Measurements from ENCODE around the gene FRMD4A.

FRMD4A gene

DNA sequence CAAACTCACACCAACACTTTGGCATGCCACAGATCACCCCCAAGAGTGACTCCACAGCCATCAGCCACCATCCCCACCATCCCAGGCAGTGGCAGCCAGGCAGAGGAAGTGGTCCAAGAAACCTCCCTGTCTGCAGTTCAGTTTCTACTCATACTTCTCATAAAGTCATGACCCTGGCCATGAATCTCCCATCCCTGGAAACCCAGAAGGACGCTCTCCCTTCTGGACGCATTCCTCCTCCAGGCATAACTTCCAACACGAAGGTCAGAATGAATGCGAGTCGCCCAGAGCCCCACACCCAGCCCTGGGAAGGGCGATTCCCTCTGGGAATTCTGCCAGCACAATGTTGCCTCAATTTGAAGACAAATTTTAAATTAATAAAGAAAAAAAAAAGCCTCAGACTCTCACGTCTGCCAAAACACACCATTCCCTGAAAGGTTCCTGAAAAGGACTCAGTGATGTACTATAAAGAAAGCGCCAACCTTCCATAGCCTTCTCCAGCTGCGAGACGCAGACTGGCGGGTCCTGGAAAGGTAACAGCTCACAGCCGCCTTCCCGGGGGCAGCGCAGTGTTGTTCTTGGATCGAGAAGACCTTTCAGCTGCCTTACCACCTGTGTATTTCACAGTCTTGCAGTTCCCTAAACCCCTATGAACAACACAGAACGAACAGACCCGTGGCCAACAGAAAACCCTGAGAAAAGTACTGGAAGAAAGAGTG lies 307.6 kb downstream of the FRMD4A start:
- ATAC-seq: no peak
- H3K27ac Mint-ChIP-seq: no peak overlapping the region
- H3K4me3 Mint-ChIP-seq: no peak overlapping the region
- peaks cover 27% of the 10 kb centered on the region for H3K4me1 Mint-ChIP-seq
- peaks cover 41% of the 10 kb centered on the region for H3K27me3 Mint-ChIP-seq
- peaks cover 8% of the 10 kb centered on the region for H3K9me3 Mint-ChIP-seq
- H3K36me3 Mint-ChIP-seq: peaks cover 9% of the 10 kb centered on the region

DNA sequence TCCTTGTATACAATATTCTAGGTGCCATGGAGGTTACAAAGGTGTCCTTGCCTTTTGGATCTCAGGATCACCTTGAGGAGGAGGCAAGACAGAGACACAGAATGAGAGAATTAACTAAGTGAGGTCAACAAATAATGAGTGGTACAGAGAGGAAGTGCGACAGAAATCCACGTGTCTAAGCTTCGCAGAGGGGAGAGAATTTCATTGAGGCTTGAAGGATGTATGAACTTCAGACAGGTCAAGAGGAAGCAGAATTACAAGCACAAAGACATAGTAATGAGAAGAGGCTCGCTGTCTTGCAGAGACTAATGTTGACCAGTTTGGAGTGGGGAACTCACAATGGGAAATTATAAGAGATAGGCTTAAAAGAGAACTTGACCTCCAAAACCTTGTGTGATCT lies 308.7 kb downstream of the FRMD4A start:
- peaks cover 8% of the 10 kb centered on the region for H3K9me3 Mint-ChIP-seq
- H3K36me3 Mint-ChIP-seq: peaks cover 9% of the 10 kb centered on the region
- no peak overlapping the region for H3K27ac Mint-ChIP-seq
- ATAC-seq: no peak
- peaks cover 41% of the 10 kb centered on the region for H3K27me3 Mint-ChIP-seq
- peaks cover 27% of the 10 kb centered on the region for H3K4me1 Mint-ChIP-seq
- no peak overlapping the region for H3K4me3 Mint-ChIP-seq

DNA sequence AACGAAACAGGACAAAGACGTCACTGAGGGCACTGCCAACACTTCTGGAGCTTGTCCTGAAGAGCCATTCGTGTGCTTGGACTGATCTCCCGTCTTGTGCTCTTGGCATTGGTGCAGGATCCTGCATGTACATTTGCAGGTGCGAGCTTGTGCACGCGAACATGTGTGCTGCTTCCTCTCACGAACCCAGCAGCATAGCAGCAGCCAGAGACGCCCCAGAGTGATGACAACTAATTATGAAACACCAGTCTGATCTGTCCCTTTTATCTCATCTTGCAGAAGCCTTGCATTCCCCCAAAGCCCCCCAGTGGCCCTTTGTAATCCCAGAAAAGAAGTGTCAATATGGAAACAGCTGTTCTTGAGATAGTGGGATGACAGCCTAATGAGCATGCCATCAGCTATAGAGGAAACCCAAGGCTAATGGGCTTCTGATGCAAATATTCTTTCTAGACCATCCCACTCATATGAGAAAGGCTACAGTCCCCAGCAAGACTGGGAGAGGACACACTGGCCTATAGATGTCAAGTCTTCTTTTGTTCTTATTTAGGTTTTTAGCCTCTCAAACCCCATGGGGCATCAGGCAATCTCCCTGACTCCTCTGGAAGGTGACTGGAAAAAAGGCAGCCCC lies 310.6 kb downstream of the FRMD4A start:
- Mint-ChIP-seq H3K9me3 (peaks cover 8% of the 10 kb centered on the region), H3K4me1 (peaks cover 37% of the 10 kb centered on the region), H3K27me3 (peaks cover 41% of the 10 kb centered on the region), H3K36me3 (peaks cover 9% of the 10 kb centered on the region), H3K4me3 (no peak overlapping the region), H3K27ac (no peak overlapping the region)
- no peak for ATAC-seq

DNA sequence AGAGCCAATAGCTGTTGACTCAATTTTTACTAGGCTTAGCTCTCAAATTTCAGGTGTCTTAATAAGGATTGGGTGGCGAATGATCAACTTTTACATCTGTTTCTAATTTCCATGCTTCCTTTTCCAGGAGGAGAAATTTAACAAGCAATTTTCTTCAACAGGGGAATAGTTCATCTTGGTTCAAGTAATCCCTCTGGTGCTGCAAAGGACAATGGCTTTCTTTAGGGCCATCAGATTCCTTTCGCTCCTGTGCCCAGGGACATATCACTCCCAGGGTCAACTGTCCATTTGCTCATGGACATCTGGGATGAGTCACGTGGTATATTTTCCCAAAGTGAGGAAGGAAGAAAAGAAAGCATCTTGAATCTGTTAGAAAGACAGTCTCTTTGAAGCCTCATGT lies 313.3 kb downstream of the FRMD4A start:
- Mint-ChIP-seq H3K4me1 (peaks cover 18% of the 10 kb centered on the region), H3K27me3 (peaks cover 26% of the 10 kb centered on the region), H3K36me3 (peaks cover 9% of the 10 kb centered on the region), H3K9me3 (peaks cover 8% of the 10 kb centered on the region), H3K27ac (no peak overlapping the region), H3K4me3 (no peak overlapping the region)
- no peak for ATAC-seq

DNA sequence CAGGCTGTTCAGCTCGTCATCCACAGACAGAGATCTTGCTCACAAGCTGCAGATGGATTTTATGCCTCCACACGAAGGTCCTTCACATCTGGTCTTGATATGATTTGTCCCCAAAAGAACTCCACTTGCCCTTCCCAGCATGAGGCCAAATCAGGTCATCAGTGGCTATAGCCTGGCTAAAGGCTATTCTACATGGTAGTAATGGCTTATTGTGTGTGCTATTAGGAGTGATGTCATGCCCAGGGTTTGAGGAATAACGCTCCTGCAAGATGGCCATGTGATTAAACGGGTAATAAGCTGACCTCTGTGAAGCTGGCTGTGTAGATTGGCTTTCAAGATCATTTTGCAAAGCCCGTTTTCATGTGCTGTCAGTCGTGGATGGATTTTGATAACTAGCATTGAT lies 313.8 kb downstream of the FRMD4A start:
- H3K9me3 Mint-ChIP-seq: peaks cover 8% of the 10 kb centered on the region
- no peak overlapping the region for H3K27ac Mint-ChIP-seq
- no peak for ATAC-seq
- peaks cover 13% of the 10 kb centered on the region for H3K4me1 Mint-ChIP-seq
- peaks cover 25% of the 10 kb centered on the region for H3K27me3 Mint-ChIP-seq
- H3K36me3 Mint-ChIP-seq: peaks cover 9% of the 10 kb centered on the region
- H3K4me3 Mint-ChIP-seq: no peak overlapping the region

DNA sequence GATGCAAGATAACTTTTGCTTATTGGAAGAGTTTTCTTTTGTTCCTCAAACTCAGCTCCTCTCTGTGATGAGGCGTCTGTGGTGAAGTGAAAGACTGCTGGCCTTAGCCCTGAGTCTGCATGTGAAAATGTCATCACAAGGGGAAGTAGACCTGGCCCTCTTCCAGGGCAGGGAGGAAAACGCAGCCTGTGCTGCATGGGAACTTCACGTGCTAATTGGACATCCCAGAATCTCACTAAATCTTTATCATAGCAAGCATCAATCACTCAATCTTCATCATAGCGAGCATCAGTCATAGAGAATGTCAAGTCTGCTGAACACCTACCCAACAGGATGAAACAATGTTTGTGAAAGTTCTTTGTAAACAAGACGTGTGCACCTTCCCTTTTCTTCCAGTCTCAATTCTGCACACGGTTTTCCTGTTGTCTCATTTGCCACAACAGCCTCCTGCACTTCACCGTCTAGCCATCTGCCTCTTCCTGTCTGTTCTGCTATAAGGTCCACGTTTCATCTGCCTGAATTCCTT lies 314.6 kb downstream of the FRMD4A start:
- peak overlapping the region; percentile 40 for H3K4me3 Mint-ChIP-seq
- peak overlapping the region; percentile 22 for H3K27ac Mint-ChIP-seq
- peak; percentile 79 for ATAC-seq
- H3K4me1 Mint-ChIP-seq: peaks cover 10% of the 10 kb centered on the region
- H3K9me3 Mint-ChIP-seq: peaks cover 8% of the 10 kb centered on the region
- peaks cover 9% of the 10 kb centered on the region for H3K36me3 Mint-ChIP-seq
- H3K27me3 Mint-ChIP-seq: peaks cover 33% of the 10 kb centered on the region

DNA sequence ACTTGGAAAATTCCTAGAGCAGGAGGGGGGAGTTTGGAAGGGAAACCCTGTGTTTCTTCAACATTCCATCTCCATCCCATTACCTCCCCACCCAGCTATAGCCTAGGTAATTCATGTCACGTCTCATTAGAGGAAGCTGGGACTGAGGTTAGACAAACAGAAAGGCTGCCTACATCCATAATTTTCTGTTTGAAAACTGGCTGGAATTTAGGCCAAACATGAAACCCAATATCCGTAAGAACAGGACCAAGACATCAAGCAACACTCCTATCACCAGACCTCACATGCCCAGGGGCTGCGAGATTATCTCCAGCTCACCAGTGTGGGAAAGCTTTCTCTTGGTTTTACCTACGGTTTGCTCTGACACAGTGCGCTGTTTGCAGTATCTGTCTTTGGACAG lies 316.3 kb downstream of the FRMD4A start:
- Mint-ChIP-seq H3K9me3 (peaks cover 8% of the 10 kb centered on the region), H3K4me1 (peaks cover 20% of the 10 kb centered on the region), H3K4me3 (no peak overlapping the region), H3K27me3 (peaks cover 40% of the 10 kb centered on the region), H3K36me3 (peaks cover 9% of the 10 kb centered on the region), H3K27ac (no peak overlapping the region)
- no peak for ATAC-seq

DNA sequence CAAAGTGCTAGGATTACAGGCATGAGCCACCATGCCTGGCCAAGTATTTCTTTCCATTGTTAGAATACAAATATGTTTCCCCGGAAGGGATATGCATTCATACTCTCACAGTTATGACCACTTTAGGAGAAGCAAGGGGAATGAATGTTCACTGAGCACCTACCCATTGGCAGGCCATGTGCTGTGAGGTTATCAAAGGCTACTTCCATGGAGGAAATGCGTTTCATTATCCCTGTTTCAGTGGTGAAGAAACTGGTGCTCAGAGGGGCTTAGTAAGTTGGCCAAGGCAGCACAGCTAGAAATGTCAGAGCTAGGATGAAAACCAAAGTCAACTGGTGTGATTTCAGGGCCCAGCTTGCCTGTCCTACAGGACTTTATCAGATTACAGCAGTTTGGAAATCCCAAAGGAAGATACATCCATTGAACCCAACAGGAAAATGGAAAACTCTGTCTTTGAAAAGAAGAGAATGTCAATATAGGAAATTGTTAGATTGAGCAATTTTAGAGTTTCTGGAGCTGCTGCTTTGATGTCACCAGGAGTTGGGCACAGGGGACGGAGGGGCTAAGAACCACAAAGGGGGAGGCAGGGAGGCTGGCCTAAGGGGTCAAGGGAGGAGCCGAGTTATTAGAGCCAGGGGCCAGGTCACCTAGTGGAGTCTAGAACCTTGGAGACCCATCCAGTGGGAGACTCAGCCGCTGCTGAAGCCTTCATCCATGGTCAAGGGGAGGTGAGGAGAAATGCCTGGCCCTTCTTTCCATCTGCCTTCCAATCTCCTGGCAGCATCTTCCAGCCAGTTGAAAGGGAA lies 319.8 kb downstream of the FRMD4A start:
- H3K27me3 Mint-ChIP-seq: peaks cover 47% of the 10 kb centered on the region
- peaks cover 29% of the 10 kb centered on the region for H3K4me1 Mint-ChIP-seq
- no peaks in the 10 kb centered on the region for H3K9me3 Mint-ChIP-seq
- H3K27ac Mint-ChIP-seq: no peak overlapping the region
- no peak for ATAC-seq
- H3K36me3 Mint-ChIP-seq: no peaks in the 10 kb centered on the region
- H3K4me3 Mint-ChIP-seq: no peak overlapping the region

DNA sequence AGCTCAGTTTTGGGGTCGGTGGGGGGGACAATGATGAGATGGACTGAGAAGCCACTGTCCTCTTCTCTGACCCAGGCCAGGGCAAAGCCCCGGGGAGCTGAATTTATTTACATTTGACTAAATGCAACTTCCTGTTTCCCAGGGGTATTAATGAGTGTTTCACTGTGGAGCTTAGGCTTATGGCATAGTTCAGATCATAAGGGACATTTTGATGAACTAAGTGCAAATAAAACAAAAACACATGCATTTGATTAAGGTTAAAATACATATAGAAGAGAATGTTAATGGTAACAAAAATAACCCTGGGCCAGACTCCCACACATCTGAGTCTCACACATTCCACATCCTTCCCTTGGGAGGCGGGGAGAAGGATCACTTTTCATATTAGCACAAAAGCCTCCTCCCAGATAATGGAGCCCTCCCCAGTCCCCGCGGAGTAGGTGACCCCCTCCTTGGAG lies 320.6 kb downstream of the FRMD4A start:
- Mint-ChIP-seq H3K9me3 (no peaks in the 10 kb centered on the region), H3K27ac (peak overlapping the region; percentile 55), H3K4me1 (peaks cover 26% of the 10 kb centered on the region), H3K27me3 (peaks cover 50% of the 10 kb centered on the region), H3K36me3 (no peaks in the 10 kb centered on the region), H3K4me3 (peak overlapping the region; percentile 82)
- no peak for ATAC-seq

DNA sequence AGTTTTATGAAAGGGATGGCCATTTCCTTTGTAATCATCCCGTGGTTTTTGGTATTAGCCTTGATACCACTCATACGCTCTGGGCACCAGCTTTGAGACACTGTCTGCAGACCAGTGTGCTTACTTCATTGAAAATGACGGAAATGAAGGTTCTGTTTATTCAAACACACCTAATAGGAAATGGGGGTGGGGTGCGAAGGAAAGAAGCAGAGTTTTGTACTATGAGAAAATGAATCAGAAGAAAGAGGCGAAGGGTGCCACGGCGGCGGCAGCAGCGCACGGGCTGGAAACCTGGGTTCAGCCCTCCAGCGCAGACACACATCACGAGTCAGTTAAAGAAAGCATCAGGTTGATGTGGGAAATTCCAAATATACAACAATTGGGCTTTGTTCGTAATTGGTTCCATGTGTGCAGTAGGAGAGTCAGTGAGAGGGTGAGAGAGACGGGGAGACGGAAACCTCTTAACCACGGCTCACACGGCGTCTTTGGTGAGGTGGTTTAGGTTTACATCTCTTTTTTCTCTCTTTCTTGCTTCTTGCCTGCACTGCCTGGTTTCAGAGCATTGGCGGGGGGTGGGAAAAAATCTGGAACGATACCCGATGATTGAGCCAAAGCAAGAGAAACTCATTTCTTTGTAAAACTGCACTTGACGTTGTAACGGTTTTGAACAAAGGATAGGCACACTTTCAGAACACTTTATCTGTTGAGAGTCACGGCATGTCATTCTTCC lies 321.2 kb downstream of the FRMD4A start:
- H3K4me1 Mint-ChIP-seq: peaks cover 26% of the 10 kb centered on the region
- no peaks in the 10 kb centered on the region for H3K36me3 Mint-ChIP-seq
- peak overlapping the region; percentile 55 for H3K27ac Mint-ChIP-seq
- peak overlapping the region; percentile 82 for H3K4me3 Mint-ChIP-seq
- peaks cover 50% of the 10 kb centered on the region for H3K27me3 Mint-ChIP-seq
- ATAC-seq: peak; percentile 61
- H3K9me3 Mint-ChIP-seq: no peaks in the 10 kb centered on the region

DNA sequence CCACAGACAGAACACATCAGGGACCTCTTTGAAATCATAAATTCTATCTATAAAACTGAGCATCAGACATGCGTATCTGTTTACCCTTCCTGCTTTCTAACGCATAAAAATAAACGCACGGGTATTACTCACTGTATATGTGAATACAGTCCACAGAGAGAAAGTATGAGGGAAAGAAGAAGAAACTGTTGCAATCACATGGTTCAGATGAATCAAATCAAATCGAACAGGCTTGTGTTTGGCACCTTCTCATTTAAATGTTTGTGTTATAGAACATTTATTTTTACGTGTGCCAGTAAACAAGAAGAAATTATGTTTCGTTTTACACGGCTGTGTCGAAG lies 322.0 kb downstream of the FRMD4A start:
- peak overlapping the region; percentile 57 for H3K4me3 Mint-ChIP-seq
- peaks cover 50% of the 10 kb centered on the region for H3K27me3 Mint-ChIP-seq
- no peaks in the 10 kb centered on the region for H3K9me3 Mint-ChIP-seq
- peaks cover 26% of the 10 kb centered on the region for H3K4me1 Mint-ChIP-seq
- no peak for ATAC-seq
- H3K36me3 Mint-ChIP-seq: no peaks in the 10 kb centered on the region
- no peak overlapping the region for H3K27ac Mint-ChIP-seq

DNA sequence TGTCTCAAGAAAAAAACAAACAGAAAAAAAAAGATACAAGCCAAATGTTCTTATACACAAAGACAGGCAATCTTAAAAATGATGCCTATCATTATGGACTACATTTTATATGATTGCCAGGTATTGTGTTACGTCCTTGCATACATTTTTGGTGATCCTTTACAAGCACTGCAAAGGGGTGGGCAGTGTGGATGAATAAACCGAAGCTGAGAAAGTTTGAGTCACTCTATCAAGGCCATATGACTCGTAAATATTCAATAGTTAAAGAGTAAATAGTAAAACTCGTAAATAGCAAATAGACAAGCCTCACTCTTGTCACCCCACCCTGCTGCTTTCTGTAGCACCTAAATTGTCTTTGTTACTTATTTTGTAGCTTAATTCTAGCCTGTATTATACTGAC lies 326.2 kb downstream of the FRMD4A start:
- no peak overlapping the region for H3K4me3 Mint-ChIP-seq
- H3K27ac Mint-ChIP-seq: no peak overlapping the region
- ATAC-seq: no peak
- no peaks in the 10 kb centered on the region for H3K36me3 Mint-ChIP-seq
- H3K4me1 Mint-ChIP-seq: peaks cover 17% of the 10 kb centered on the region
- no peaks in the 10 kb centered on the region for H3K9me3 Mint-ChIP-seq
- peaks cover 36% of the 10 kb centered on the region for H3K27me3 Mint-ChIP-seq

DNA sequence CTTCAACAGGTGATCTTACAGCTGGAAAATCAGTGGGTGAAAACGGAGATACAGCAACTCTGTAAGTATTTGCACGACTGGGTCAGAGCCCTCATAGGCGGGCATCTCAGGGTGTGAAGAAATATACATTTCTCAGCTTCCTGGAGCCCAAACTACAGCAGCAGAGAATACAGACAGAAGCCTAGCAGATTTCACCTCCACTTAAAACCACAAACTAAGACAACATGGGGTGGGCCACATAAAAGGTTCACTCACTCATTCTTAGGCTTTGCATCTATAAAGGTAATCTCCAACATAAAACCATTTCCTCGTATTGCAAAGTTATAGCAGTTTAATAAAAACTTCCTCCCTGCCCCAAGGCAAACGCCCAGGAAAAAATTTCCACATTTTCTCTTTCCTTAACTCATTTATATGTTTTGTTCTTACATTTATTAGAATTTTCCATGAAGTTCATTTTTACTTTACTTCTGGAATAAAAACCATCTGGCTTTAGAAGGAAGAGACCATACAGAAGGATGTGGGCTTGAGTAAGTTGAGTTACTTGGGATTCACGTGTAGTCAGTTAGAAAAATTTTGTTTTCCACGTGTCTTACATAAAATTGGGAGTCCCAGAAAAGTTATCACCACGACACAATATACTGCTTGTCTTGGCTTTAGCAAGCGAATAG lies 327.1 kb downstream of the FRMD4A start:
- H3K9me3 Mint-ChIP-seq: peaks cover 5% of the 10 kb centered on the region
- no peak overlapping the region for H3K27ac Mint-ChIP-seq
- peaks cover 44% of the 10 kb centered on the region for H3K27me3 Mint-ChIP-seq
- peaks cover 12% of the 10 kb centered on the region for H3K4me1 Mint-ChIP-seq
- peaks cover 5% of the 10 kb centered on the region for H3K36me3 Mint-ChIP-seq
- H3K4me3 Mint-ChIP-seq: no peak overlapping the region
- ATAC-seq: no peak

DNA sequence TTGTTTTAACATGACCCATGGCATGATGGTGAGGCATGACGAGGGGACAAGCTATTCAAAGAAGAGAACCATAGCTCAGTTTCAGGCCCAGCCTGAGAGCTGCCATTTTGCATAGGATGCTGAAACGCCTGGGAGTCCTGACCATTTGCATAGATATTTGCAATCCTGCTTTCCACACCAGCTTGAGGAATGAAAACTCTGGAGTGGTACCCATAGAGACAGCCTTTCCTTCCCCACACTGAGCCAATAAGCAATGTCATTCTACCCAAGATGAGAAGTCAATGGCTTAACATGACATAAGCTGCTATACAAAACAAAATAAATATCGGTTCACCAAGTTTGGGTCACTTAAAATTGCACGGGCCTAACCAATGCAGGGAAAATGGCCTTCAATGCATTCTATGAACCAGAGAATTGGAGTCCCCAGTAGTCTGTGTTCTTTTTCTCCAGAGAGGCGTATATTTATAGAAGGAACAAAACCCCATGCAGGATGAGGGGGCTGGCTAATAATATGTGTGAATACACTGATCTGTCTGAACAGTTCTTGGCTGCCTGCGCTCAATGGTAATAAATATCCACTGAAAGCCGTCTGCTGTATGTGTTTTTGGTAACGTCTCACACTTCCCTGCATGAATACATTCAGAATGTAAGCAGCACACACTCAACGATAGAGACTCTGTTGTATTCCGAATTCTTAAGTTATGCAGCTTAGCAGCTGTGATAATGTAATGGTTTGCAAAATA lies 329.3 kb downstream of the FRMD4A start:
- Mint-ChIP-seq H3K9me3 (peaks cover 9% of the 10 kb centered on the region), H3K36me3 (peaks cover 8% of the 10 kb centered on the region), H3K27me3 (peaks cover 33% of the 10 kb centered on the region), H3K4me3 (no peak overlapping the region), H3K27ac (no peak overlapping the region), H3K4me1 (no peaks in the 10 kb centered on the region)
- no peak for ATAC-seq
